WTC11 (cell line): ENCODE measurements around the gene GJB5. TPM values are rescaled to one million over a fixed set of nuclear protein-coding genes. Genes with fewer than 3 reads are reported as not detected.

Experiments used
- ATAC-seq: fragments of 200-7000 bp; cut with Tn5 transposase; 2 replicates; pipeline ENCODE4 v1.10.0; 2021; ENCODE audit warnings: mild to moderate bottlenecking, moderate library complexity
- CTCF ChIA-PET: fragments of 300-600 bp; sonication (Branson Sonifier 250); formaldehyde crosslinking; loops from one replicate; lab custom pipeline; 2021; ENCODE audit warnings: antibody characterized with exemption; lab: Charles Lee
- POLR2A ChIA-PET: fragments of 350-600 bp; sonication (Branson Sonifier 250); formaldehyde crosslinking; loops from one replicate; lab custom pipeline; 2021; ENCODE audit warnings: antibody characterized with exemption; lab: Charles Lee
- DNase-seq: peaks from one replicate; pipeline ENCODE4 v3.0.0; 2021; ENCODE audit warnings: low spot score
- H3K27ac Mint-ChIP-seq: 2 replicates; pipeline ENCODE4 v1.8.0; 2021; ENCODE audit warnings: mixed read lengths
- H3K27me3 Mint-ChIP-seq: 2 replicates; pipeline ENCODE4 v1.8.0; 2021; ENCODE audit warnings: low read depth, mild to moderate bottlenecking, moderate library complexity, mixed read lengths
- H3K36me3 Mint-ChIP-seq: 2 replicates; pipeline ENCODE4 v1.8.0; 2021; ENCODE audit warnings: mixed read lengths
- H3K4me1 Mint-ChIP-seq: 2 replicates; pipeline ENCODE4 v1.8.0; 2022; ENCODE audit warnings: mixed read lengths
- H3K4me3 Mint-ChIP-seq: 2 replicates; pipeline ENCODE4 v1.8.0; 2021; ENCODE audit warnings: mild to moderate bottlenecking, moderate library complexity, mixed read lengths
- H3K9me3 Mint-ChIP-seq: 2 replicates; pipeline ENCODE4 v1.8.0; 2021; ENCODE audit warnings: mixed read lengths
- AR ChIP-seq: fragments of 250-450 bp; sonication (Bioruptor Pico); IDR thresholded peaks from 2 replicates; pipeline ENCODE4 v1.9.0; 2021; ENCODE audit warnings: mild to moderate bottlenecking
- ATF1 ChIP-seq: sonication (generic); formaldehyde crosslinking; IDR thresholded peaks from 2 replicates; pipeline ENCODE4 v1.8.1; 2023; ENCODE audit warnings: mild to moderate bottlenecking, moderate library complexity, missing genetic modification reagents
- ATF6 ChIP-seq: sonication (generic); formaldehyde crosslinking; IDR thresholded peaks from 2 replicates; pipeline ENCODE4 v1.8.1; 2023; ENCODE audit warnings: mild to moderate bottlenecking, missing genetic modification reagents
- CREB1 ChIP-seq: sonication (generic); formaldehyde crosslinking; IDR thresholded peaks from 2 replicates; pipeline ENCODE4 v1.8.0; 2023; ENCODE audit warnings: mild to moderate bottlenecking, missing genetic modification reagents
- E2F4 ChIP-seq: sonication (generic); formaldehyde crosslinking; IDR thresholded peaks from 2 replicates; pipeline ENCODE4 v1.8.1; 2022; ENCODE audit warnings: low read depth, mild to moderate bottlenecking, moderate library complexity, missing genetic modification reagents, borderline replicate concordance
- ELF4 ChIP-seq: sonication (generic); formaldehyde crosslinking; IDR thresholded peaks from 2 replicates; pipeline ENCODE4 v1.8.1; 2022; ENCODE audit warnings: low read depth, mild to moderate bottlenecking, moderate library complexity, missing genetic modification reagents
- ETV6 ChIP-seq: sonication (generic); formaldehyde crosslinking; IDR thresholded peaks from 2 replicates; pipeline ENCODE4 v1.8.1; 2022; ENCODE audit warnings: mild to moderate bottlenecking, missing genetic modification reagents
- PRDM15 ChIP-seq: sonication (generic); formaldehyde crosslinking; IDR thresholded peaks from 2 replicates; pipeline ENCODE4 v1.8.0; 2022; ENCODE audit warnings: missing genetic modification reagents
- SMAD4 ChIP-seq: sonication (generic); formaldehyde crosslinking; IDR thresholded peaks from 2 replicates; pipeline ENCODE4 v1.8.0; 2022; ENCODE audit warnings: mild to moderate bottlenecking, missing genetic modification reagents
- SOX15 ChIP-seq: fragments of 250-450 bp; sonication (Bioruptor Pico); IDR thresholded peaks from 2 replicates; pipeline ENCODE4 v1.9.0; 2021; ENCODE audit warnings: mild to moderate bottlenecking
- TCF7 ChIP-seq: sonication (generic); formaldehyde crosslinking; IDR thresholded peaks from 2 replicates; pipeline ENCODE4 v1.8.0; 2022; ENCODE audit warnings: mild to moderate bottlenecking, low read depth, missing genetic modification reagents, moderate library complexity
- ZNF138 ChIP-seq: sonication (generic); formaldehyde crosslinking; conservative IDR thresholded peaks from 2 replicates; pipeline ENCODE4 v1.8.1; 2022; ENCODE audit warnings: mild to moderate bottlenecking, moderate library complexity, missing genetic modification reagents
- ZNF232 ChIP-seq: sonication (generic); formaldehyde crosslinking; IDR thresholded peaks from 2 replicates; pipeline ENCODE4 v1.8.0; 2022; ENCODE audit warnings: mild to moderate bottlenecking, missing genetic modification reagents
- ZNF263 ChIP-seq: sonication (generic); formaldehyde crosslinking; IDR thresholded peaks from 2 replicates; pipeline ENCODE4 v1.8.1; 2022; ENCODE audit warnings: low read depth, mild to moderate bottlenecking, moderate library complexity, missing genetic modification reagents
- ZNF425 ChIP-seq: fragments of 250-450 bp; sonication (Bioruptor Pico); conservative IDR thresholded peaks from 2 replicates; pipeline ENCODE4 v1.9.0; 2021; ENCODE audit warnings: mild to moderate bottlenecking
- ZNF512 ChIP-seq: sonication (generic); formaldehyde crosslinking; IDR thresholded peaks from 2 replicates; pipeline ENCODE4 v1.8.1; 2022; ENCODE audit warnings: missing genetic modification reagents, borderline replicate concordance
- total RNA-seq: library from RNA; stranded (reverse); gene quantifications from 3 replicates; pipeline ENCODE4 v1.2.3, GENCODE V29; 2021
- TF ChIP-seq, protein P1 (sequence below): sonication (generic); formaldehyde crosslinking; IDR thresholded peaks from 2 replicates; pipeline ENCODE4 v1.8.1; 2023; ENCODE audit warnings: mild to moderate bottlenecking, missing genetic modification reagents, moderate library complexity

GJB5 gene
- total RNA-seq, 1 experiment from 2014 or later, result 0.55 TPM

DNA sequence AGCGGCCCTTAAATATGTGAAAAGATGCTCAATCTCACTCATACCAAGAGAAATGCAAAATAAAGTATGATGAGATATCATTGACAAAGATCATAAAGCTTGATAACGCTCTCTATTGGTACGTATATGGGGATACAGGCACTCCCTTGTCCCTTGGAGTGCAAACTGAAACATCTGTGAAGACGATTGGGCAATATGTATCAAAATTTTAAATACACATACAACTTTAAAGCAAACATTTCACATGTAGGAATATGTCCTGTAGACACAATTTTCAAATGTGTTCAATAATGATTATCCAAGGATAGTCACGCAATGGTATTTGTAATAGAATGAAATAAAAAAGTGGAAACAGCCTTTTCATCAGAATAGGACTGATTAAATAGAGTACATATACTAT lies 24.2 kb downstream of the GJB5 start (continued):
- TF ChIP-seq E2F4 (CRISPR knock-in tag), result no peak
- no peak for TF ChIP-seq AR (CRISPR knock-in tag)
- no peak for TF ChIP-seq ZNF263 (CRISPR knock-in tag)

GRCh38 chr1:34779526-34779925 lies 24.7 kb downstream of the GJB5 start:
- ChIA-PET POLR2A (no interaction called here), CTCF (interaction anchor here (1.2 kb wide), 1 partner anchor 9 kb away, joined by 3 read pairs; no protein-coding TSS in a partner anchor)
- H3K27ac Mint-ChIP-seq, result no peak overlapping the region
- peaks cover 55% of the 10 kb centered on the region for H3K27me3 Mint-ChIP-seq
- ATAC-seq (no peak), DNase-seq (no peak)
- peaks cover 7% of the 10 kb centered on the region; the same call in 1 of the 2 replicates for H3K4me1 Mint-ChIP-seq
- no peaks in the 10 kb centered on the region for H3K36me3 Mint-ChIP-seq
- H3K4me3 Mint-ChIP-seq, result no peak overlapping the region
- no peaks in the 10 kb centered on the region for H3K9me3 Mint-ChIP-seq
- TF ChIP-seq ZNF425 (CRISPR knock-in tag), result no peak
- no peak for TF ChIP-seq ZNF138
- TF ChIP-seq, protein P1, sequence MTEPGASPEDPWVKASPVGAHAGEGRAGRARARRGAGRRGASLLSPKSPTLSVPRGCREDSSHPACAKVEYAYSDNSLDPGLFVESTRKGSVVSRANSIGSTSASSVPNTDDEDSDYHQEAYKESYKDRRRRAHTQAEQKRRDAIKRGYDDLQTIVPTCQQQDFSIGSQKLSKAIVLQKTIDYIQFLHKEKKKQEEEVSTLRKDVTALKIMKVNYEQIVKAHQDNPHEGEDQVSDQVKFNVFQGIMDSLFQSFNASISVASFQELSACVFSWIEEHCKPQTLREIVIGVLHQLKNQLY (CRISPR knock-in tag), result no peak
- TF ChIP-seq ETV6 (CRISPR knock-in tag), result no peak
- TF ChIP-seq ATF1, result no peak
- TF ChIP-seq CREB1 (CRISPR knock-in tag), result no peak
- no peak for TF ChIP-seq ZNF232 (CRISPR knock-in tag)
- no peak for TF ChIP-seq ELF4 (CRISPR knock-in tag)
- no peak for TF ChIP-seq PRDM15 (CRISPR knock-in tag)
- TF ChIP-seq, all 79 proteins: peak for 0

GRCh38 chr1:34779962-34780361 lies 25.1 kb downstream of the GJB5 start:
- H3K9me3 Mint-ChIP-seq, result no peaks in the 10 kb centered on the region
- peaks cover 7% of the 10 kb centered on the region; the same call in 1 of the 2 replicates for H3K4me1 Mint-ChIP-seq
- no peaks in the 10 kb centered on the region for H3K36me3 Mint-ChIP-seq
- ChIA-PET CTCF (no interaction called here), POLR2A (no interaction called here)
- H3K27ac Mint-ChIP-seq, result no peak overlapping the region
- peaks cover 57% of the 10 kb centered on the region for H3K27me3 Mint-ChIP-seq
- no peak for DNase-seq
- H3K4me3 Mint-ChIP-seq, result peak overlapping the region; percentile 61
- no peak for ATAC-seq
- TF ChIP-seq SOX15 (no peak), ATF6 (CRISPR knock-in tag) (no peak), SMAD4 (CRISPR knock-in tag) (no peak), TCF7 (CRISPR knock-in tag) (no peak), ZNF512 (no peak)
